Right lobe of liver (tissue), 4 donors: ENCODE measurements around the gene ZNF710.
A peak's percentile ranks its signal among the peaks of the same experiment; 100 is the strongest.

Source experiments
- POLR2A ChIP-seq: fragments of 450-650 bp; IDR thresholded peaks from one replicate; pipeline ENCODE4 v1.6.1; 2017; ENCODE audit warnings: antibody characterized with exemption, mild to moderate bottlenecking
- TF ChIP-seq, protein P1 (sequence below), 4 donors: fragments of 200-600 bp in 3 of 4; fragments of 450-650 bp in 1 of 4; IDR thresholded peaks; one replicate each; pipeline versions ENCODE4 v1.5.1 to v1.8.0; 2016 to 2022; ENCODE audit warnings: antibody characterized with exemption in 4 of 4, mild to moderate bottlenecking in 2 of 4
- donor health status: DM: no; HTN: no; CAD: no.
- donor health status: DM: no; HTN: no; CAD: no.
- donor health status: DM: no; HTN: yes; CAD: no.

GRCh38 chr15:90035095-90035839 lies 34.1 kb downstream of the ZNF710 start:
- TF ChIP-seq, protein P1, sequence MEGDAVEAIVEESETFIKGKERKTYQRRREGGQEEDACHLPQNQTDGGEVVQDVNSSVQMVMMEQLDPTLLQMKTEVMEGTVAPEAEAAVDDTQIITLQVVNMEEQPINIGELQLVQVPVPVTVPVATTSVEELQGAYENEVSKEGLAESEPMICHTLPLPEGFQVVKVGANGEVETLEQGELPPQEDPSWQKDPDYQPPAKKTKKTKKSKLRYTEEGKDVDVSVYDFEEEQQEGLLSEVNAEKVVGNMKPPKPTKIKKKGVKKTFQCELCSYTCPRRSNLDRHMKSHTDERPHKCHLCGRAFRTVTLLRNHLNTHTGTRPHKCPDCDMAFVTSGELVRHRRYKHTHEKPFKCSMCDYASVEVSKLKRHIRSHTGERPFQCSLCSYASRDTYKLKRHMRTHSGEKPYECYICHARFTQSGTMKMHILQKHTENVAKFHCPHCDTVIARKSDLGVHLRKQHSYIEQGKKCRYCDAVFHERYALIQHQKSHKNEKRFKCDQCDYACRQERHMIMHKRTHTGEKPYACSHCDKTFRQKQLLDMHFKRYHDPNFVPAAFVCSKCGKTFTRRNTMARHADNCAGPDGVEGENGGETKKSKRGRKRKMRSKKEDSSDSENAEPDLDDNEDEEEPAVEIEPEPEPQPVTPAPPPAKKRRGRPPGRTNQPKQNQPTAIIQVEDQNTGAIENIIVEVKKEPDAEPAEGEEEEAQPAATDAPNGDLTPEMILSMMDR (IDR thresholded peaks at IDR 0.05): no peak
- TF ChIP-seq POLR2A: peak; percentile 27
